PFSK-1 (cell line): ENCODE data around the gene KDM4B.

Experiments
- FOXP2 ChIP-seq: optimal IDR thresholded peaks from 2 replicates; pipeline ENCODE3; 2011; ENCODE audit warnings: borderline replicate concordance, control low read depth, inconsistent platforms; ENCODE audit not compliant: insufficient read depth; ENCODE audit errors: extremely low read length, extremely low read depth
- POLR2AphosphoS5 ChIP-seq: IDR thresholded peaks from 2 replicates; pipeline ENCODE4 v1.6.1; 2012; ENCODE audit warnings: low read depth, mild to moderate bottlenecking, control low read depth, low read length, moderate library complexity
- REST ChIP-seq, 2 experiments: IDR thresholded peaks; 2 replicates each; pipeline versions ENCODE4 v1.6.1 to v1.8.0; 2011 to 2012; ENCODE audit warnings: low read depth in 2 of 2, low read length in 2 of 2, control low read depth in 1 of 2, inconsistent platforms in 1 of 2, mild to moderate bottlenecking in 1 of 2, moderate library complexity in 1 of 2; ENCODE audit not compliant: insufficient read depth in 1 of 2
- SIN3A ChIP-seq: IDR thresholded peaks from 2 replicates; pipeline ENCODE4 v1.6.1; 2012; ENCODE audit warnings: mild to moderate bottlenecking, low read length, moderate library complexity, borderline replicate concordance; ENCODE audit not compliant: insufficient read depth
- TAF1 ChIP-seq: IDR thresholded peaks from 2 replicates; pipeline ENCODE4 v1.6.1; 2012; ENCODE audit warnings: low read length, control low read depth, borderline replicate concordance; ENCODE audit not compliant: insufficient read depth

GRCh38 chr19:5170329-5170745 lies 201.4 kb downstream of the KDM4B start:
- TF ChIP-seq SIN3A (no peak), REST (IDR thresholded peaks at IDR 0.05; ENCODE audit: insufficient read depth in 1 of 2, low read depth in 2 of 2, low read length in 2 of 2) (no peak), TAF1 (no peak), POLR2AphosphoS5 (no peak), FOXP2 (no peak)
